Activated CD8-positive, alpha-beta memory T cell treated with anti-CD3 and anti-CD28 coated beads for 48 hours (primary cell): Measurements from ENCODE around the gene RAI2.

Experiments used
- DNase-seq, 3 experiments: peaks; one replicate each; pipeline ENCODE4 v3.0.0-alpha.2; 2020; ENCODE audit warnings: low read depth in 2 of 3, low spot score in 2 of 3

Gene RAI2

DNA sequence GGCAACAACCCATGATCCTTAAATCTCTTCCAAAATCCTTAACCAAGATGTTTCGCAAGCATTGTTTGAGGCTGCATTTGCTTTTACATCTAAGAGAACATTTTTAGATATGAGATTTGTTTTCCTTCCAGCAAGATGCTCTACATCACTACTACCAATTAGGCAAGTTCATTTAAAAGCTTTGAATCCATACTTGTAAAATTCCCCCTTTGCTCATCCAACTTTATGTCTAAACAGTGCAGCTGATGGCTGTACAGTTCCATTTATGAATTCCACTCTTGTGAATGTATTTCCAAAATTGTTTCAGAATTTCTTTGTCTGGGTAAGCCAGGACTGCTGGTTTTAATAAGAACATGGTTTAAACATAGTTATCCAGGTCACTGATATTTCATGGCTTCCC is 31.5 kb downstream of the RAI2 start:
- DNase-seq: no peak

- no peak for DNase-seq
These were observed 32.9 kb downstream of the RAI2 start for GRCh38 chrX:17828171-17828570.

- no peak for DNase-seq
These were observed 34.2 kb downstream of the RAI2 start for GRCh38 chrX:17826609-17827496.

DNA sequence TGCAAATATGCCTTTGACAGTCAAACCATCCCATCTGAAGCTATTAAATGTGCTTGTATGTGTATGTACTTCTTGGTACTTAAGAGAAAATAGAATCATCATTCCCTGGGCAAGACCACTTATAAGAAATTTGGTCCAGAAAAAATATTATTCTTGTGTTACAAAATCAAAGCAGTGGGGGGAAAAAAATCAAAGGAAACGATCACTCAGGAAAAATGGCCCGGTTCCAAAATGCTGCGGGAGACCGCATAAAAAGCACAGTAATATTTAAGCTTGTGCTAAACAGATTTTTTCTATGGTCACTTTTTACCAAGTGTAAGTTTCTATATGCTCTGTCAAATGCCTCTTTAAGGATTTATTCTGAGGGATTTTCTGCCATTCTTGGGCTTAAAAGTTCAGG is 36.1 kb downstream of the RAI2 start:
- DNase-seq: no peak

DNA sequence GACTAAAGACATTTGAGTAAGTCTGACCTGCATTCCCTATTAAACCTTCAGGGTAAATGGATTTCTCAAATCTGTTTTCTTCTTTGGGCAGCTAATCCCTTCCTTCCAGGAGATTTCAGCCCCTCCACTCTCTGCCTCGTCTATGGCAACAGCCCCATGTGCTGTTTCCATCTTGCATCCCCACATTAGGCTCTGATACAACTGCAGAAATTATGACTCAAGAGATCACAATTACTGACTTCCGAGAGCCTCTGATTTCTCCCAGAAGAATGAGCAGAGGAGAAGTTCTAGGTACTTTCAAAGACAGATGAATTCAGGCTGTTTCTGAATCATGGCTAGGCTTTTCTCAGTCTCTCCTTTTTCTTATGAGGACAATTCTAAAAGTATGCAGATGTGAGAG is 38.7 kb downstream of the RAI2 start:
- DNase-seq: no peak

- DNase-seq: no peak
These were observed 41.0 kb downstream of the RAI2 start for GRCh38 chrX:17820100-17820499.

- no peak for DNase-seq
These were observed 42.4 kb downstream of the RAI2 start for GRCh38 chrX:17818726-17819125.

- no peak for DNase-seq
These were observed 43.8 kb downstream of the RAI2 start for GRCh38 chrX:17817251-17817650.

- DNase-seq: no peak
These were observed 46.5 kb downstream of the RAI2 start for GRCh38 chrX:17814557-17814956.

DNA sequence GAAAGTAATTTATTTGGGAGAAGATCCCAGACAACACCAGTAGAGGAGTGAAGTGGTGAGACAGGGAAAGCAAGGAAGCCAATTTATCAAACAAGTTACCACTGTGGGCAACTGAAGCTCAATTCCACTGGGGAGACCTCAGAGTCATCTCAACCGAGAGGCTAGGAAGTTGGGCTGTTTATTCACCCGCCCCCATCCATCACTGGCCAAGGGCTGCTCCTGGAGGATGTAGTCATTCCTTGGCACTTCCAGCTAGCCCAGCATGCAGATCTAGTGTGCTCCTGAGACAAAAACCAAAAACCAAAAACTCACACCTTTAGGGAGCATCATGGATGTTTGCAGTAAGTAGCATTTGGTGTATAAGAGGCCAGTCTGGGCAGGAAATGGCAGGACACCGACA is 47.0 kb downstream of the RAI2 start:
- DNase-seq: no peak

DNA sequence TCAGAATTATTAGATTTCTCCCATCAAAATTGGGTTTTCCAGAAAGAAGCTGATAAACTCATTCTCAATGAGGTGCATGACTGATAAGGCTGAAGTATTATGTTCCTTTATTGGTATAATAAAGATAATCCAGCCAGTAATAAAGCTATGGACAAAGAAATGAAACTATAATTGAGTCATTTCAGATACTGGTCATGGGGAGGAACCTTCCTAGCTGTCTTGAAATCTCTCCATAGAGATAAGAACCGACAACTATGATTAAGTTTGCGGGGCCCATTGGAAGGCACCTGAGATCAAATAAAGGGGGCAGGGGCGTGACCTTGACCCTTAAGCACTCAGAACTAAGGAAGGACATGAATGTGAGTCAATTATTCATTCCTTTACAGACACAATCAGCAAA is 47.8 kb downstream of the RAI2 start:
- no peak for DNase-seq

GRCh38 chrX:17812763-17813162 is 48.3 kb downstream of the RAI2 start:
- no peak for DNase-seq

DNA sequence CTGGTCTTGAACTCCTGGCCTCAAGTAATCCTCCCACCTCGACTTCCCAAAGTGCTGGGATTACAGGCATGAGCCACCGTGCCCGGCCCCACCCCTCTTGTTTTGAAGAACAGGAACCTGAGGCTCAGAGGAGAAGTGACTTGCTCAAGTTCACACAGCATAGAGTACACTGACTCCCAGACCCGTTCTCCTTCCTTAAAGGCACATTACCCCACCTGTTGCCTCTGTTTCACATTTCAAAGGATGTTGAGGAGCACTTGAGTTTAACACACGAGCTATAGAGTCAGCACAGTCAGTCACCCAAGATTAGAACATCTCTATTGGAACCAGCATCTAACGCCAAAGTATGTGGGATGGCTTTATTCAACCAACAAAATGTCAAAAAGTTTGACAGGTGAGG is 51.1 kb downstream of the RAI2 start:
- no peak for DNase-seq

DNA sequence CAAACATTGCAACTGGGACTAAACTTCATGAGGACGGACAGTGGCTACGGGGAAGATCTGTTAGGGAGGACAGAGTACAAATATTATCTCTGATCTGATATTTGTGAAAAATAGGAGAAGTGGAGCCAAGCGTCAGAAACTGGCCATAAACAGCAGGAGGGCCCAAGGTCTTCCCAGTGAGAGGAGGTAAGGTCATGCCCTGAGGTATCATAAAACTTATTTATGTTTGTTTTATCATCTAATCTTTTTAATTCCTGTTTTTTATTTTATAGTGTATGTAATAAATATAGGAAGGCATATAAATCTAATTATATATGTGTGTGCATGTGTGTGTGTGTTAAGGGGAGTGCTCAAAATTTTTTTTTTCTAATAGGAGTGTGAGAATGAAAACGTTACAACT is 51.8 kb downstream of the RAI2 start:
- DNase-seq: no peak

DNA sequence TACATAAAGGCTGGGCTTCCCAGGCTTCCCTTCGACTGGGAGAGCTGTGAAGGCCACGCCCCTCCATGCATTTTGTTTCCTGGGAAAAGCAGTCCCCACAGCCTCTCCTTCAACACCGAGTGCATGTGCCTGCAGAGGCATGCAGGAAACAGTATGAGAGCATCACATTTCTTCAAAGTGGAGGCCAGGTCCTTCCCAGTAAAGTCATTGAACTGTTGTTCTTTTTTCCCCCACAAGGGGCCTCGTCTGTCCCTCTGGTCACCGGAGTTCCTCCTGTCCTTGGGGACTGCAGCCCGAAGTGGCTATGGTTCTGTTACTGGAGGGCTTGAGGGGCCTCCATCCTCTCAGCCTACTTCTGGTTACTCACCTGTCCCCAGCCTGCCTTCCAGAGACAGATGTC is 56.0 kb downstream of the RAI2 start:
- DNase-seq: no peak

GRCh38 chrX:17803449-17803848 is 57.6 kb downstream of the RAI2 start:
- no peak for DNase-seq

GRCh38 chrX:17802756-17803155 is 58.3 kb downstream of the RAI2 start:
- DNase-seq: no peak

DNA sequence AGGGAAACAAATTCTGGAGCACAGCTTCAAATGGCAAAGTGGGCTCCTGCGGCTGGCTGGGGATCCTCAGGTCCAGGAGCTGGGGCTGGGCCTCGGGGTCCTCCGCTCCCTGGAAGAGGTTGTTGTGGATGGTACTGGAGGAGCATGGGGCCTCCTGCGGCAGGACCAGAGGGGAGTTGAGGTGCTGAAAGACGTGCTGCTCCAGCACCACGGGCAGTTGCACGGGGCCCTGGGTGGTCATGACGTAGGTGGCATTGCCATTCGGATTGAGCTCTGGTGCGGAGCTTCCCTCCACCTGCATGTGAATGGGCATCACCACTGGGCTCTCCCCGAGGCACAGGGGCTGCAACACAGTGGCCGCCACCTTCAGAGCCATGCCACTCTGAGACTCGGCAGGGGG is 59.7 kb downstream of the RAI2 start:
- DNase-seq: no peak

DNA sequence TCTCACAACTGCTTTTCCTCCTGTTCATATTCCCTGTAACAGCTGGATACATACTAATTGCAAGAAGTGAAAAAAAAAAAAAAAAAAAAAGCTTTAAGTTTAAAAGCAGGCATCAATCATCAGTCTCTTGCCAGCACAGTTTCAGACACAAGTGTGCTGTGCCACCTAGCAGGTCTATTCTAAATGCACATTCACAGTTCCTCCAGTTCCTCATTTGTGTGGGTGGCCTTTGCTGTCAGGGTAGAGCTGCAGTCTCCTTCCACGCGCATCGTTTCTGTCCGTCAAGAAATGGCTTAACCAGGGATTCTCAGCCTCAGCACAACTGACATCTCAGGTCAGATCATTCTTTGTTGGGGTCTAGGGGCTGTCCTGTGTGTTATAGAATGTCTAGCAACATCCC is 62.2 kb downstream of the RAI2 start:
- DNase-seq: no peak

GRCh38 chrX:17792826-17793225 is 68.3 kb downstream of the RAI2 start:
- DNase-seq: no peak

- DNase-seq: no peak
These were observed 72.0 kb downstream of the RAI2 start for GRCh38 chrX:17788956-17789562.

DNA sequence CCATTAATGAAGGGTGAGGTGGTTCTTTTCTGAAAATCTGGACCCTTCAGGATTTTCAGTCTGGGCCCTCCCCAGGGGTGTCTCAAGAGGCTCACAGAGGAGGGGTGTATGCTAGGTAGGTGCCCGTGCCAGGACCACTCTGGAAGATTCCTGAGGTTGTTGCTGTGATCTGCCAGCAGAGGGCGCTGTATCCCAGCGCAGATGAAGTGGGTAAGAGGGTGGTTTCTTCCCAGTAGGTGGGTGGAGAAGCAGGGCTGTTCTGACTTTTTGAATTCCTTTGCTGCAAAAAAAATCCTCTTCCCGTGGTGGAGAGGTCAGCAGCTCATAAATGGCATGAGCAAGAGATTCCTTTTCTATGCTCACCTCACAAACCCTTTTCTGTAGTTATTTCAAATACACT is 72.7 kb downstream of the RAI2 start:
- DNase-seq: peak in 2 of 3 experiments; percentile 6 to 14

GRCh38 chrX:17787557-17787956 is 73.5 kb downstream of the RAI2 start:
- no peak for DNase-seq
